ENCODE data around the gene HABP4.
A peak's percentile ranks its signal among the peaks of the same experiment; 100 is the strongest.

The HABP4 gene

DNA sequence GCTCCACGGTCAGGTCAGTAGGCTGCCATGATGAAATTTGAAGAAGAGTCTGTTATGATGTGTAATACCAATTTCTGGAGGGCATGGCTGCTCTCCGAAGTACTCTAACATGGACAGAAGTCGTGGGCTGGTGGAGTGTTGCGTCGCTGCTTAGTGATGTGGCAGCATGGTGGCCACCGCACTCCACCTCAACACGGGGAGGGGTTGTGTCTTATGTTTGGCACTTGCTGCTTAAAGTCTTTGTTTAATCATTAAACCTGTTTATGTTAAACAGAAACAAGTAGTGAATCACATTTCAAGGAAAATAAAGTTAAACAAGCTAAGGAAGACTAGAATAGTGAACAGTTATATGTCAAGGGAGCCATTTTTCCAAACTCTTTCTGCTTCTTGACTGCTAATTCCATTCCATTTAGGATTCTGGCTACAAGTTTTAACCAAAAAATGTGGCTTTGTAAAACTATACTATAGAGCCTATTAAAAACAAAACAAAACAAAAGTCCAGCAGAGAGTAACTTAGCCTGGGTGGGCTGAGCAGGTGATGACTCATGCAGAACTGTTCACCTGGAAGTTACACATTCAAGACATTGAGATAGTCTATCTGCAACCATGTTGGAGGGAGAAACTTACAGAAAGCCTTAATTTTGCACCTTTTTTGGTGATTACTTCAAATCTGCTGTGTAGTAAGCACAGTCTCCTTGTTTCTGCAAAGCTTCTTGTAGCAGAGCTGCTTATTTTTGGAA is 9.5 kb downstream of the HABP4 start:
- no peaks in the 10 kb centered on the region for H3K36me3 ChIP-seq (ENCODE audit: control insufficient read depth, low read depth, low read length)
- H3K27me3 ChIP-seq (ENCODE audit: control insufficient read depth, insufficient read depth, low read length): no peaks in the 10 kb centered on the region
- no peak overlapping the region for H3K27ac ChIP-seq (ENCODE audit: low read length)
- H3K4me3 ChIP-seq (ENCODE audit: low read length): no peak overlapping the region
- no peaks in the 10 kb centered on the region for H3K9me3 ChIP-seq (ENCODE audit: control insufficient read depth, low read depth, low read length)
- H3K4me1 ChIP-seq (ENCODE audit: control insufficient read depth, low read depth, low read length): peaks cover 30% of the 10 kb centered on the region
- H3K9ac ChIP-seq (ENCODE audit: low read length): peak overlapping the region; percentile 1

DNA sequence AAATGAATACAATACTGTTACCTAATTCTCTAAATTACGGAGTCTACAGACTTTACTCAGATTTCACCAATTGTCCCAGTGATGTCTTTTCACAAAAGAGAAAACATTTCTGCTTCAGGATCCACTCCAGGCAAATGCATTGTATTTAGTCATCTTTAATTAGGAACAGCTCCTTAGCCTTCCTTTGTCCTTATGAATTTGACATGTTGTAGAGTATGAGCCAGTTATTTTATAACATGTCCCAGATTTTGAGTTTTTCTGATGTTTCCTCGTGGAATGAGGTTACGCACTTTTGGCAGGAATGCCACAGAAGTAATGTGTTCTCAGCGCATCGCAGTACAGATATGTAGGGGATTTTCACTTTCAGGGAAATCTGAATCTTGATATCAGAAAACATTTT is 10.5 kb downstream of the HABP4 start:
- no peaks in the 10 kb centered on the region for H3K27me3 ChIP-seq (ENCODE audit: control insufficient read depth, insufficient read depth, low read length)
- H3K9ac ChIP-seq (ENCODE audit: low read length): no peak overlapping the region
- H3K4me1 ChIP-seq (ENCODE audit: control insufficient read depth, low read depth, low read length): peaks cover 30% of the 10 kb centered on the region
- no peak overlapping the region for H3K4me3 ChIP-seq (ENCODE audit: low read length)
- H3K9me3 ChIP-seq (ENCODE audit: control insufficient read depth, low read depth, low read length): no peaks in the 10 kb centered on the region
- H3K27ac ChIP-seq (ENCODE audit: low read length): no peak overlapping the region
- peaks cover 4% of the 10 kb centered on the region for H3K36me3 ChIP-seq (ENCODE audit: control insufficient read depth, low read depth, low read length)

DNA sequence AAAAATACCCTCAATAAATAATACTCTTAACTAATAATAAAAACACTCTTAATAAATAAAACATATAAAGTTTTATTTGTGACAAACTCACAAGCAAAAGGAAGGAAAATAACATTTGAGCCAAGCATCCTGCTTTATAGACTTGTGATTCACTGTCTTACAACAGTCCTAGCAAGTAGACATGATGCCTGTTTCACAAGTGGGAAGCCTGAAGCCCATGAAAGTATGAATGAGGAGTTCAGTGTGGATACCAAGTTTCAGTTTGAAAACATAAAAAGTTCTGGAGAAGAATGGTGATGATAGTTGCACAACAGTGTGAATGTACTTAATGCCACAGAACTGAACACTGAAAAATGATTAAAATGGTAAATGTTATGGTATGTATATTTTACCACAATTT is 10.9 kb downstream of the HABP4 start:
- H3K27me3 ChIP-seq (ENCODE audit: control insufficient read depth, insufficient read depth, low read length): no peaks in the 10 kb centered on the region
- peaks cover 8% of the 10 kb centered on the region for H3K36me3 ChIP-seq (ENCODE audit: control insufficient read depth, low read depth, low read length)
- H3K4me1 ChIP-seq (ENCODE audit: control insufficient read depth, low read depth, low read length): peaks cover 30% of the 10 kb centered on the region
- H3K4me3 ChIP-seq (ENCODE audit: low read length): no peak overlapping the region
- no peak overlapping the region for H3K27ac ChIP-seq (ENCODE audit: low read length)
- no peak overlapping the region for H3K9ac ChIP-seq (ENCODE audit: low read length)
- H3K9me3 ChIP-seq (ENCODE audit: control insufficient read depth, low read depth, low read length): no peaks in the 10 kb centered on the region

GRCh38 chr9:96461336-96461735 is 11.4 kb downstream of the HABP4 start:
- Histone ChIP-seq H3K4me3 (ENCODE audit: low read length) (no peak overlapping the region), H3K4me1 (ENCODE audit: control insufficient read depth, low read depth, low read length) (peaks cover 30% of the 10 kb centered on the region), H3K27me3 (ENCODE audit: control insufficient read depth, insufficient read depth, low read length) (no peaks in the 10 kb centered on the region), H3K9me3 (ENCODE audit: control insufficient read depth, low read depth, low read length) (no peaks in the 10 kb centered on the region), H3K27ac (ENCODE audit: low read length) (no peak overlapping the region), H3K9ac (ENCODE audit: low read length) (no peak overlapping the region), H3K36me3 (ENCODE audit: control insufficient read depth, low read depth, low read length) (peaks cover 11% of the 10 kb centered on the region)

- H3K4me3 ChIP-seq (ENCODE audit: low read length): no peak overlapping the region
- H3K27me3 ChIP-seq (ENCODE audit: control insufficient read depth, insufficient read depth, low read length): no peaks in the 10 kb centered on the region
- peaks cover 30% of the 10 kb centered on the region for H3K4me1 ChIP-seq (ENCODE audit: control insufficient read depth, low read depth, low read length)
- no peak overlapping the region for H3K9ac ChIP-seq (ENCODE audit: low read length)
- no peaks in the 10 kb centered on the region for H3K9me3 ChIP-seq (ENCODE audit: control insufficient read depth, low read depth, low read length)
- no peak overlapping the region for H3K27ac ChIP-seq (ENCODE audit: low read length)
- H3K36me3 ChIP-seq (ENCODE audit: control insufficient read depth, low read depth, low read length): peaks cover 15% of the 10 kb centered on the region
Observed at GRCh38 chr9:96462541-96462940, 12.6 kb downstream of the HABP4 start.

GRCh38 chr9:96464426-96464825 is 14.5 kb downstream of the HABP4 start:
- Histone ChIP-seq H3K27me3 (ENCODE audit: control insufficient read depth, insufficient read depth, low read length) (no peaks in the 10 kb centered on the region), H3K9me3 (ENCODE audit: control insufficient read depth, low read depth, low read length) (no peaks in the 10 kb centered on the region), H3K4me1 (ENCODE audit: control insufficient read depth, low read depth, low read length) (peaks cover 27% of the 10 kb centered on the region), H3K4me3 (ENCODE audit: low read length) (no peak overlapping the region), H3K9ac (ENCODE audit: low read length) (no peak overlapping the region), H3K36me3 (ENCODE audit: control insufficient read depth, low read depth, low read length) (peaks cover 15% of the 10 kb centered on the region), H3K27ac (ENCODE audit: low read length) (no peak overlapping the region)

- no peak overlapping the region for H3K4me3 ChIP-seq (ENCODE audit: low read length)
- no peaks in the 10 kb centered on the region for H3K4me1 ChIP-seq (ENCODE audit: control insufficient read depth, low read depth, low read length)
- H3K9ac ChIP-seq (ENCODE audit: low read length): no peak overlapping the region
- peaks cover 23% of the 10 kb centered on the region for H3K36me3 ChIP-seq (ENCODE audit: control insufficient read depth, low read depth, low read length)
- no peaks in the 10 kb centered on the region for H3K9me3 ChIP-seq (ENCODE audit: control insufficient read depth, low read depth, low read length)
- no peak overlapping the region for H3K27ac ChIP-seq (ENCODE audit: low read length)
- H3K27me3 ChIP-seq (ENCODE audit: control insufficient read depth, insufficient read depth, low read length): no peaks in the 10 kb centered on the region
Observed at GRCh38 chr9:96467784-96468183, 17.8 kb downstream of the HABP4 start.

DNA sequence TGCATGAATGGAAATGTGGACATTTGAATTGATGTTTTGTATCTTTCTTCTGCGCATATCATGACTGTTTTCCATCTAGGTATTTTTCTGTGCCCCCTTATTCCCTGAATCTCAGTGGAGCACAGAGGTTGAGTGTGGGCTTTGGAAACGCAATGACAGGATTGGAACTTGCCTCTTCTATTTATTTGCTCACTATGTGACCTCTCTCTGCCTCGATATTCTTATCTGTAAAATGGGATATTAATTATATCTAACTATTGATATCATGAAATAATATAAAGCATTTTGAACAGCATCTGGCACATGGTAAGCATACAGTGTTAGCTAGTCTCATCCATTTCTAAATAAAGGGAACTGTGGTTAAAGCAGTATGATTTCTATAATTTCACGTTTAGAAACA is 26.0 kb downstream of the HABP4 start:
- H3K27me3 ChIP-seq (ENCODE audit: control insufficient read depth, insufficient read depth, low read length): no peaks in the 10 kb centered on the region
- no peaks in the 10 kb centered on the region for H3K4me1 ChIP-seq (ENCODE audit: control insufficient read depth, low read depth, low read length)
- no peak overlapping the region for H3K4me3 ChIP-seq (ENCODE audit: low read length)
- no peak overlapping the region for H3K27ac ChIP-seq (ENCODE audit: low read length)
- no peak overlapping the region for H3K9ac ChIP-seq (ENCODE audit: low read length)
- H3K36me3 ChIP-seq (ENCODE audit: control insufficient read depth, low read depth, low read length): peaks cover 17% of the 10 kb centered on the region
- H3K9me3 ChIP-seq (ENCODE audit: control insufficient read depth, low read depth, low read length): no peaks in the 10 kb centered on the region

GRCh38 chr9:96476591-96476990 is 26.6 kb downstream of the HABP4 start:
- Histone ChIP-seq H3K9me3 (ENCODE audit: control insufficient read depth, low read depth, low read length) (no peaks in the 10 kb centered on the region), H3K9ac (ENCODE audit: low read length) (no peak overlapping the region), H3K27ac (ENCODE audit: low read length) (no peak overlapping the region)

DNA sequence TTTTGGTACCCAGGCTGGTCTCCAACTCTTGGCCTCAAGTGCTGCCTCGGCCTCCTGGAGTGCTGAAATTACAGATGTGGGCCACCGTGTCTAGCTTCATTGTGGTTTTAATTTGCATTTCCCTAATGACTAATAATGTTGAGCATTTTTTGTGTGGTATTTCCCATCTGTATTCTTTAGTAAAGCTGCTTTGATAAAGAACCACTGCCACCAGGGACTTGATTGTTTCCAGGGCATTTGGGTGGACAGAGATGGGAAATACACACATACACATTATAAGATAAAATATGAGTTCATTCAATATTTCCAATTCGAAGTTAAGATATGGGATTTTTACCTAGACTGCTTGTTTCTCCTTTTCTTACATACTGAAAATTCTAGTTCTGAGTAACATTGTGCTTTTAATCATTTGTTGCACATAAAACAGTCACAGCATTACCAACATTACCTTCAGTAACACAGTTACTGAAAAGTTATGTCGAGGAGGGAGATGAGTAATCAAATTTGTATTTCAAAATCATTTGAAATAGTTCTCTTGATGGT is 28.9 kb downstream of the HABP4 start:
- Histone ChIP-seq H3K9ac (ENCODE audit: low read length) (no peak overlapping the region), H3K36me3 (ENCODE audit: control insufficient read depth, low read depth, low read length) (no peaks in the 10 kb centered on the region), H3K27ac (ENCODE audit: low read length) (no peak overlapping the region), H3K9me3 (ENCODE audit: control insufficient read depth, low read depth, low read length) (no peaks in the 10 kb centered on the region), H3K4me1 (ENCODE audit: control insufficient read depth, low read depth, low read length) (no peaks in the 10 kb centered on the region), H3K27me3 (ENCODE audit: control insufficient read depth, insufficient read depth, low read length) (no peaks in the 10 kb centered on the region), H3K4me3 (ENCODE audit: low read length) (no peak overlapping the region)

More at GRCh38 chr9:96476591-96476990, 26.6 kb downstream of the HABP4 start:
- H3K4me1 ChIP-seq (ENCODE audit: control insufficient read depth, low read depth, low read length): no peaks in the 10 kb centered on the region
- H3K4me3 ChIP-seq (ENCODE audit: low read length): no peak overlapping the region
- H3K27me3 ChIP-seq (ENCODE audit: control insufficient read depth, insufficient read depth, low read length): no peaks in the 10 kb centered on the region
- H3K36me3 ChIP-seq (ENCODE audit: control insufficient read depth, low read depth, low read length): peaks cover 17% of the 10 kb centered on the region

- Histone ChIP-seq H3K4me3 (ENCODE audit: low read length) (no peak overlapping the region), H3K36me3 (ENCODE audit: control insufficient read depth, low read depth, low read length) (peaks cover 3% of the 10 kb centered on the region), H3K9ac (ENCODE audit: low read length) (no peak overlapping the region), H3K27ac (ENCODE audit: low read length) (no peak overlapping the region), H3K9me3 (ENCODE audit: control insufficient read depth, low read depth, low read length) (no peaks in the 10 kb centered on the region), H3K27me3 (ENCODE audit: control insufficient read depth, insufficient read depth, low read length) (no peaks in the 10 kb centered on the region), H3K4me1 (ENCODE audit: control insufficient read depth, low read depth, low read length) (no peaks in the 10 kb centered on the region)
Observed at GRCh38 chr9:96480736-96481135, 30.8 kb downstream of the HABP4 start.

GRCh38 chr9:96482476-96482875 is 32.5 kb downstream of the HABP4 start:
- Histone ChIP-seq H3K4me3 (ENCODE audit: low read length) (no peak overlapping the region), H3K27me3 (ENCODE audit: control insufficient read depth, insufficient read depth, low read length) (no peaks in the 10 kb centered on the region), H3K36me3 (ENCODE audit: control insufficient read depth, low read depth, low read length) (peaks cover 5% of the 10 kb centered on the region), H3K27ac (ENCODE audit: low read length) (no peak overlapping the region), H3K9me3 (ENCODE audit: control insufficient read depth, low read depth, low read length) (no peaks in the 10 kb centered on the region), H3K9ac (ENCODE audit: low read length) (no peak overlapping the region), H3K4me1 (ENCODE audit: control insufficient read depth, low read depth, low read length) (no peaks in the 10 kb centered on the region)

Data from iPS-18a (cell line).